ENCODE measurements around the gene PDXK. TPM values are rescaled to one million over a fixed set of nuclear protein-coding genes. Genes with fewer than 3 reads are reported as not detected.

Gene PDXK
- total RNA-seq, 1 experiment from 2014 or later, result 114 TPM

DNA sequence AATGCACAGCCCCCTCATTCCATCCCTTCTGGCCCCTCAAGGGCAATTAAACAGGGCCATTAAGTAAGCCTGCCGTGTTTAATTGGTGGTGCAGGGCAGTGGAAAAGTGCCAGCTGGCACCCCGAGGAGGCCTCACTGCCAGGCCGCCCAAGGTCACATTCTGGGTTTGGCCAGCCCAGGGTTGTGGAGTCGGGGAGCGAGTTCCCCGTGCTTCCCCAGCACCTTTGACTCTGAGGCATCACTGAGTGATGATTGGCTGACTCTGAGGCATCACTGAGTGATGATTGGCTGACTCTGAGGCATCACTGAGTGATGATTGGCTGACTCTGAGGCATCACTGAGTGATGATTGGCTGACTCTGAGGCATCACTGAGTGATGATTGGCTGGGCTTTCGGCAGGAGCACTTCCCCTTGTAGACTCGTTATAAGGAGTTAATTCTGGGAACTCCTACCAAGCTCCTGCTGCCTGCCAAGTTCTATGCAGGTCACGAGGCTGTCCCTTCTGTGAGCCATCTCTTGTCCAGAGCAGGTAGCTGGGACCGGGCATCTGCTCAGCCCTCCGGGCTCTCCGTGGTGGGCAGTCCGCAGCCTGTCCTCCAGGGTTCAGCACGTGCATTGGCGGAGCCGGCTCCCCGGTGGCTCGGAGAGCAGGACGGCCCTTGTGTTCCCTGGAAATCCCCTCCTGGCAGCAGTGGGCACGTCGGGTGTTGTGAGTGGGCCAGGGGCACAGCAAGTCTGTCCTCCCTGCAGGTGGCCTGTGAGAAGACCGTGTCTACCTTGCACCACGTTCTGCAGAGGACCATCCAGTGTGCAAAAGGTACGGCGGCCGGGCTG lies 36.2 kb downstream of the PDXK start:
- Histone ChIP-seq H3K9me3 (ENCODE audit: low read depth, low read length, poor library complexity, severe bottlenecking) (no peaks in the 10 kb centered on the region), H3K4me3 (ENCODE audit: low read depth, low read length, poor library complexity, severe bottlenecking) (no peak overlapping the region), H3K27ac (ENCODE audit: low read depth, low read length, poor library complexity, severe bottlenecking) (no peak overlapping the region), H3K36me3 (ENCODE audit: insufficient read depth, low read length, poor library complexity, severe bottlenecking) (peaks cover 23% of the 10 kb centered on the region), H3K27me3 (replicated peaks; ENCODE audit: insufficient read depth, low read depth, low read length, poor library complexity) (no peaks in the 10 kb centered on the region), H3K4me1 (ENCODE audit: insufficient read depth, low read length, poor library complexity, severe bottlenecking) (peaks cover 11% of the 10 kb centered on the region)
- TF ChIP-seq, protein P1, sequence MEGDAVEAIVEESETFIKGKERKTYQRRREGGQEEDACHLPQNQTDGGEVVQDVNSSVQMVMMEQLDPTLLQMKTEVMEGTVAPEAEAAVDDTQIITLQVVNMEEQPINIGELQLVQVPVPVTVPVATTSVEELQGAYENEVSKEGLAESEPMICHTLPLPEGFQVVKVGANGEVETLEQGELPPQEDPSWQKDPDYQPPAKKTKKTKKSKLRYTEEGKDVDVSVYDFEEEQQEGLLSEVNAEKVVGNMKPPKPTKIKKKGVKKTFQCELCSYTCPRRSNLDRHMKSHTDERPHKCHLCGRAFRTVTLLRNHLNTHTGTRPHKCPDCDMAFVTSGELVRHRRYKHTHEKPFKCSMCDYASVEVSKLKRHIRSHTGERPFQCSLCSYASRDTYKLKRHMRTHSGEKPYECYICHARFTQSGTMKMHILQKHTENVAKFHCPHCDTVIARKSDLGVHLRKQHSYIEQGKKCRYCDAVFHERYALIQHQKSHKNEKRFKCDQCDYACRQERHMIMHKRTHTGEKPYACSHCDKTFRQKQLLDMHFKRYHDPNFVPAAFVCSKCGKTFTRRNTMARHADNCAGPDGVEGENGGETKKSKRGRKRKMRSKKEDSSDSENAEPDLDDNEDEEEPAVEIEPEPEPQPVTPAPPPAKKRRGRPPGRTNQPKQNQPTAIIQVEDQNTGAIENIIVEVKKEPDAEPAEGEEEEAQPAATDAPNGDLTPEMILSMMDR (conservative IDR thresholded peaks at IDR 0.05; ENCODE audit: low read depth, low read length), result no peak
- no peak for TF ChIP-seq EZH2 (IDR thresholded peaks at IDR 0.05; ENCODE audit: borderline replicate concordance, low read depth, low read length, poor library complexity, severe bottlenecking)
- no peak for DNase-seq (ENCODE audit: low spot score)
- ChIA-PET POLR2A (ENCODE audit: low non-redundant PET) (no interaction called here), CTCF (no interaction called here)
- no TSS peak for BruUV-seq (replicated peaks)
- intact Hi-C loops (cut with micrococcal nuclease; ENCODE audit: unreplicated experiment), result no loop called here

DNA sequence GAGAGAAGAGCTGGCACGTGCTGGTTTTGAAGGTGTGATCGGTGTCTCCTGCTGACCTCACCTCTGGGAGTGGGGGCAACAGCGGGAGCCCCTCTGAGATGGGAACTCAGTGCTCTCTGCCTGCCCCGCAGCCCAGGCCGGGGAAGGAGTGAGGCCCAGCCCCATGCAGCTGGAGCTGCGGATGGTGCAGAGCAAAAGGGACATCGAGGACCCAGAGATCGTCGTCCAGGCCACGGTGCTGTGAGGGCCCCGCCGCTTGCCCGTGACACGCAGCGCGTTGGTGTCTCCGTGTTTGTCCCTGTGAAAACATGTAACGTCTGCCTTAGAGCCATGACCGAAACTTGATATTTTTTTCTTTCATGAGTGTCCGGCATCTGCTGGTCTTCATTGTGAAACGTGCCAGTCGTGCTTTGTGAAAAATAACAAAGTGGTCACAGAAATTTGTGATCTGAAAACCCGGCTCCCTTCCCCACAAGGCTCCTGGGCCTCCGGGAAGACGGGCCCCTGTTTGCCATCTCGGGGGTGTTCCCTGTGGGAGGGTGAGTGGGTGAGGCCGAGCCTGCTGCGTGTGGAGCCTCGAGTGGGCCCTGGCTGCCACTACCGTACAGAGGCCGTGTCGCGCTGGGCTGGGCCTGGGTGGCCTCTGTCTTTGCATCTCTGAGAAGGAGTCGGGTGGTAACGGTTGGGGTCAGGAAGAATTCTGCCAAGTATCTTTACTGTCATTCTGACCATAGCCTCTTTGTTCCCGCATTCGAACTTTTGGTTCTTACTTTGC lies 37.1 kb downstream of the PDXK start:
- no peak overlapping the region for H3K4me3 ChIP-seq (ENCODE audit: low read depth, low read length, poor library complexity, severe bottlenecking)
- no TSS peak for BruUV-seq (replicated peaks)
- ChIA-PET CTCF (no interaction called here), POLR2A (ENCODE audit: low non-redundant PET) (no interaction called here)
- H3K36me3 ChIP-seq (ENCODE audit: insufficient read depth, low read length, poor library complexity, severe bottlenecking), result peaks cover 17% of the 10 kb centered on the region
- peaks cover 11% of the 10 kb centered on the region for H3K4me1 ChIP-seq (ENCODE audit: insufficient read depth, low read length, poor library complexity, severe bottlenecking)
- DNase-seq (ENCODE audit: low spot score), result no peak
- no peaks in the 10 kb centered on the region for H3K27me3 ChIP-seq (replicated peaks; ENCODE audit: insufficient read depth, low read depth, low read length, poor library complexity)
- H3K9me3 ChIP-seq (ENCODE audit: low read depth, low read length, poor library complexity, severe bottlenecking), result no peaks in the 10 kb centered on the region
- intact Hi-C loops (cut with micrococcal nuclease; ENCODE audit: unreplicated experiment), result no loop called here
- H3K27ac ChIP-seq (ENCODE audit: low read depth, low read length, poor library complexity, severe bottlenecking), result no peak overlapping the region
- TF ChIP-seq, protein P1 (conservative IDR thresholded peaks at IDR 0.05; ENCODE audit: low read depth, low read length), result no peak
- TF ChIP-seq EZH2 (IDR thresholded peaks at IDR 0.05; ENCODE audit: borderline replicate concordance, low read depth, low read length, poor library complexity, severe bottlenecking), result no peak

GRCh38 chr21:43757601-43758000 lies 38.7 kb downstream of the PDXK start:
- DNase-seq (ENCODE audit: low spot score), result no peak
- peak overlapping the region; percentile 59 for H3K27ac ChIP-seq (ENCODE audit: low read depth, low read length, poor library complexity, severe bottlenecking)
- H3K4me1 ChIP-seq (ENCODE audit: insufficient read depth, low read length, poor library complexity, severe bottlenecking), result peaks cover 11% of the 10 kb centered on the region
- no peak overlapping the region for H3K4me3 ChIP-seq (ENCODE audit: low read depth, low read length, poor library complexity, severe bottlenecking)
- TF ChIP-seq, protein P1 (conservative IDR thresholded peaks at IDR 0.05; ENCODE audit: low read depth, low read length), result no peak
- TF ChIP-seq EZH2 (IDR thresholded peaks at IDR 0.05; ENCODE audit: borderline replicate concordance, low read depth, low read length, poor library complexity, severe bottlenecking), result no peak
- H3K36me3 ChIP-seq (ENCODE audit: insufficient read depth, low read length, poor library complexity, severe bottlenecking), result peaks cover 17% of the 10 kb centered on the region
- no peaks in the 10 kb centered on the region for H3K9me3 ChIP-seq (ENCODE audit: low read depth, low read length, poor library complexity, severe bottlenecking)
- BruUV-seq (replicated peaks), result no TSS peak
- POLR2A ChIA-PET (ENCODE audit: low non-redundant PET), result no interaction called here
- H3K27me3 ChIP-seq (replicated peaks; ENCODE audit: insufficient read depth, low read depth, low read length, poor library complexity), result no peaks in the 10 kb centered on the region
- intact Hi-C loops (cut with micrococcal nuclease; ENCODE audit: unreplicated experiment), result no loop called here
- CTCF ChIA-PET, result no interaction called here

Data from A673 (cell line).